Mesothelial cell of epicardium (in vitro differentiated cells): ENCODE data around the gene PTCH1. TPM values are rescaled to one million over a fixed set of nuclear protein-coding genes. Genes with fewer than 3 reads are reported as not detected.

ENCODE experiments used
- DNase-seq, 2 experiments: peaks; one replicate each; pipeline ENCODE4 v3.0.0; 2021; ENCODE audit warnings: low spot score in 2 of 2; ENCODE audit not compliant: unreplicated experiment in 2 of 2
- H3K27ac Mint-ChIP-seq: 2 replicates; pipeline ENCODE4 v1.8.0; 2021; ENCODE audit warnings: mixed read lengths
- H3K27me3 Mint-ChIP-seq: 2 replicates; pipeline ENCODE4 v1.8.0; 2021; ENCODE audit warnings: low read depth, mixed read lengths
- H3K36me3 Mint-ChIP-seq: 2 replicates; pipeline ENCODE4 v1.8.0; 2021; ENCODE audit warnings: mixed read lengths
- H3K4me1 Mint-ChIP-seq: 2 replicates; pipeline ENCODE4 v1.8.0; 2021; ENCODE audit warnings: mixed read lengths
- H3K4me3 Mint-ChIP-seq: 2 replicates; pipeline ENCODE4 v1.8.0; 2021; ENCODE audit warnings: mild to moderate bottlenecking, moderate library complexity, mixed read lengths
- H3K9me3 Mint-ChIP-seq: 2 replicates; pipeline ENCODE4 v1.8.0; 2021; ENCODE audit warnings: mixed read lengths
- CTCF ChIP-seq: fragments of 200-600 bp; sonication (generic); IDR thresholded peaks from one replicate; pipeline ENCODE4 v1.5.0; 2021; ENCODE audit warnings: antibody characterized with exemption; ENCODE audit not compliant: unreplicated experiment
- total RNA-seq: library from RNA; stranded (reverse); gene quantifications from 3 replicates; pipeline ENCODE4 v1.2.1, GENCODE V29; 2021

Gene PTCH1
- total RNA-seq, 1 donor from 2014 or later, result 36.1 TPM

- H3K27ac Mint-ChIP-seq, result no peak overlapping the region
- peaks cover 45% of the 10 kb centered on the region for H3K36me3 Mint-ChIP-seq
- H3K4me1 Mint-ChIP-seq, result no peaks in the 10 kb centered on the region
- no peaks in the 10 kb centered on the region for H3K27me3 Mint-ChIP-seq
- no peak for DNase-seq
- TF ChIP-seq CTCF, result no peak
- no peak overlapping the region for H3K4me3 Mint-ChIP-seq
- H3K9me3 Mint-ChIP-seq, result no peaks in the 10 kb centered on the region
Measured at GRCh38 chr9:95477885-95478284, 38.9 kb downstream of the PTCH1 start.

GRCh38 chr9:95477441-95477840 is 39.3 kb downstream of the PTCH1 start:
- no peaks in the 10 kb centered on the region for H3K9me3 Mint-ChIP-seq
- H3K36me3 Mint-ChIP-seq, result peaks cover 46% of the 10 kb centered on the region
- no peak for TF ChIP-seq CTCF
- H3K27ac Mint-ChIP-seq, result no peak overlapping the region
- no peak overlapping the region for H3K4me3 Mint-ChIP-seq
- no peaks in the 10 kb centered on the region for H3K27me3 Mint-ChIP-seq
- DNase-seq, result no peak
- H3K4me1 Mint-ChIP-seq, result no peaks in the 10 kb centered on the region

GRCh38 chr9:95468791-95469190 is 48.0 kb downstream of the PTCH1 start:
- Mint-ChIP-seq H3K4me3 (no peak overlapping the region), H3K27me3 (peaks cover 3% of the 10 kb centered on the region), H3K36me3 (peaks cover 56% of the 10 kb centered on the region), H3K4me1 (no peaks in the 10 kb centered on the region), H3K27ac (no peak overlapping the region), H3K9me3 (no peaks in the 10 kb centered on the region)
- DNase-seq, result no peak
- no peak for TF ChIP-seq CTCF

GRCh38 chr9:95465115-95465514 is 51.7 kb downstream of the PTCH1 start:
- no peak overlapping the region for H3K4me3 Mint-ChIP-seq

GRCh38 chr9:95463148-95464060 is 53.4 kb downstream of the PTCH1 start:
- Mint-ChIP-seq H3K27ac (peak overlapping the region; percentile 60), H3K9me3 (no peaks in the 10 kb centered on the region), H3K4me3 (peak overlapping the region; percentile 62), H3K36me3 (peaks cover 38% of the 10 kb centered on the region), H3K27me3 (peaks cover 19% of the 10 kb centered on the region), H3K4me1 (peaks cover 41% of the 10 kb centered on the region)
- no peak for DNase-seq
- no peak for TF ChIP-seq CTCF

More at GRCh38 chr9:95465115-95465514, 51.7 kb downstream of the PTCH1 start:
- no peaks in the 10 kb centered on the region for H3K9me3 Mint-ChIP-seq
- no peak for TF ChIP-seq CTCF
- peaks cover 48% of the 10 kb centered on the region for H3K36me3 Mint-ChIP-seq
- no peak for DNase-seq
- H3K27ac Mint-ChIP-seq, result no peak overlapping the region
- H3K4me1 Mint-ChIP-seq, result peaks cover 24% of the 10 kb centered on the region
- H3K27me3 Mint-ChIP-seq, result peaks cover 19% of the 10 kb centered on the region
